WTC11 (cell line): Measurements from ENCODE around the gene COX19.
"Not testable (repeated sequence)": the region's sequence is repeated elsewhere in the genome, so short reads cannot be mapped to it uniquely, and the experiment has no call there.

Experiments
- CREB1 ChIP-seq: sonication (generic); formaldehyde crosslinking; IDR thresholded peaks from 2 replicates; pipeline ENCODE4 v1.8.0; 2023; ENCODE audit warnings: mild to moderate bottlenecking, missing genetic modification reagents
- CREM ChIP-seq: sonication (generic); formaldehyde crosslinking; IDR thresholded peaks from 2 replicates; pipeline ENCODE4 v1.8.1; 2022; ENCODE audit warnings: mild to moderate bottlenecking, missing genetic modification reagents, moderate library complexity
- CTCF ChIP-seq: fragments of 200-600 bp; IDR thresholded peaks from 2 replicates; pipeline ENCODE4 v1.8.0; 2022; ENCODE audit warnings: antibody characterized with exemption
- FOXK1 ChIP-seq: sonication (generic); formaldehyde crosslinking; IDR thresholded peaks from 2 replicates; pipeline ENCODE4 v1.8.0; 2022; ENCODE audit warnings: mild to moderate bottlenecking, moderate library complexity, missing genetic modification reagents
- KAT7 ChIP-seq: sonication (generic); formaldehyde crosslinking; IDR thresholded peaks from 2 replicates; pipeline ENCODE4 v1.8.1; 2023; ENCODE audit warnings: missing genetic modification reagents, mild to moderate bottlenecking, borderline replicate concordance
- NR1H2 ChIP-seq: sonication (generic); formaldehyde crosslinking; IDR thresholded peaks from 2 replicates; pipeline ENCODE4 v1.9.0; 2021; ENCODE audit warnings: mild to moderate bottlenecking, moderate library complexity, missing genetic modification reagents
- TEAD1 ChIP-seq: sonication (generic); formaldehyde crosslinking; IDR thresholded peaks from 2 replicates; pipeline ENCODE4 v1.8.0; 2022; ENCODE audit warnings: mild to moderate bottlenecking, missing genetic modification reagents
- ZNF263 ChIP-seq: sonication (generic); formaldehyde crosslinking; IDR thresholded peaks from 2 replicates; pipeline ENCODE4 v1.8.1; 2022; ENCODE audit warnings: low read depth, mild to moderate bottlenecking, moderate library complexity, missing genetic modification reagents
- TF ChIP-seq, protein P1 (sequence below): sonication (generic); formaldehyde crosslinking; IDR thresholded peaks from 2 replicates; pipeline ENCODE4 v1.8.0; 2022; ENCODE audit warnings: missing genetic modification reagents
- TF ChIP-seq, protein P2 (sequence below): sonication (generic); formaldehyde crosslinking; IDR thresholded peaks from 2 replicates; pipeline ENCODE4 v1.8.1; 2022; ENCODE audit warnings: low read depth, mild to moderate bottlenecking, moderate library complexity, missing genetic modification reagents, borderline replicate concordance

- TF ChIP-seq NR1H2 (CRISPR knock-in tag); CTCF; TEAD1 (CRISPR knock-in tag); FOXK1 (CRISPR knock-in tag); CREM (CRISPR knock-in tag); KAT7 (CRISPR knock-in tag); ZNF263 (CRISPR knock-in tag); CREB1 (CRISPR knock-in tag): not testable (repeated sequence)
- TF ChIP-seq, protein P1, sequence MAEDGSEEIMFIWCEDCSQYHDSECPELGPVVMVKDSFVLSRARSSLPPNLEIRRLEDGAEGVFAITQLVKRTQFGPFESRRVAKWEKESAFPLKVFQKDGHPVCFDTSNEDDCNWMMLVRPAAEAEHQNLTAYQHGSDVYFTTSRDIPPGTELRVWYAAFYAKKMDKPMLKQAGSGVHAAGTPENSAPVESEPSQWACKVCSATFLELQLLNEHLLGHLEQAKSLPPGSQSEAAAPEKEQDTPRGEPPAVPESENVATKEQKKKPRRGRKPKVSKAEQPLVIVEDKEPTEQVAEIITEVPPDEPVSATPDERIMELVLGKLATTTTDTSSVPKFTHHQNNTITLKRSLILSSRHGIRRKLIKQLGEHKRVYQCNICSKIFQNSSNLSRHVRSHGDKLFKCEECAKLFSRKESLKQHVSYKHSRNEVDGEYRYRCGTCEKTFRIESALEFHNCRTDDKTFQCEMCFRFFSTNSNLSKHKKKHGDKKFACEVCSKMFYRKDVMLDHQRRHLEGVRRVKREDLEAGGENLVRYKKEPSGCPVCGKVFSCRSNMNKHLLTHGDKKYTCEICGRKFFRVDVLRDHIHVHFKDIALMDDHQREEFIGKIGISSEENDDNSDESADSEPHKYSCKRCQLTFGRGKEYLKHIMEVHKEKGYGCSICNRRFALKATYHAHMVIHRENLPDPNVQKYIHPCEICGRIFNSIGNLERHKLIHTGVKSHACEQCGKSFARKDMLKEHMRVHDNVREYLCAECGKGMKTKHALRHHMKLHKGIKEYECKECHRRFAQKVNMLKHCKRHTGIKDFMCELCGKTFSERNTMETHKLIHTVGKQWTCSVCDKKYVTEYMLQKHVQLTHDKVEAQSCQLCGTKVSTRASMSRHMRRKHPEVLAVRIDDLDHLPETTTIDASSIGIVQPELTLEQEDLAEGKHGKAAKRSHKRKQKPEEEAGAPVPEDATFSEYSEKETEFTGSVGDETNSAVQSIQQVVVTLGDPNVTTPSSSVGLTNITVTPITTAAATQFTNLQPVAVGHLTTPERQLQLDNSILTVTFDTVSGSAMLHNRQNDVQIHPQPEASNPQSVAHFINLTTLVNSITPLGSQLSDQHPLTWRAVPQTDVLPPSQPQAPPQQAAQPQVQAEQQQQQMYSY (CRISPR knock-in tag), result not testable (repeated sequence)
- TF ChIP-seq, protein P2, sequence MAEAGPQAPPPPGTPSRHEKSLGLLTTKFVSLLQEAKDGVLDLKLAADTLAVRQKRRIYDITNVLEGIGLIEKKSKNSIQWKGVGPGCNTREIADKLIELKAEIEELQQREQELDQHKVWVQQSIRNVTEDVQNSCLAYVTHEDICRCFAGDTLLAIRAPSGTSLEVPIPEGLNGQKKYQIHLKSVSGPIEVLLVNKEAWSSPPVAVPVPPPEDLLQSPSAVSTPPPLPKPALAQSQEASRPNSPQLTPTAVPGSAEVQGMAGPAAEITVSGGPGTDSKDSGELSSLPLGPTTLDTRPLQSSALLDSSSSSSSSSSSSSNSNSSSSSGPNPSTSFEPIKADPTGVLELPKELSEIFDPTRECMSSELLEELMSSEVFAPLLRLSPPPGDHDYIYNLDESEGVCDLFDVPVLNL (CRISPR knock-in tag), result not testable (repeated sequence)
Measured at GRCh38 chr7:1002026-1002425, 26.7 kb upstream of the COX19 start.
